ENCODE data around the gene NEUROG1. TPM values are rescaled to one million over a fixed set of nuclear protein-coding genes. Genes with fewer than 3 reads are reported as not detected.
A peak's percentile ranks its signal among the peaks of the same experiment; 100 is the strongest.

The NEUROG1 gene
- polyA plus RNA-seq, 1 experiment, result not detected

DNA sequence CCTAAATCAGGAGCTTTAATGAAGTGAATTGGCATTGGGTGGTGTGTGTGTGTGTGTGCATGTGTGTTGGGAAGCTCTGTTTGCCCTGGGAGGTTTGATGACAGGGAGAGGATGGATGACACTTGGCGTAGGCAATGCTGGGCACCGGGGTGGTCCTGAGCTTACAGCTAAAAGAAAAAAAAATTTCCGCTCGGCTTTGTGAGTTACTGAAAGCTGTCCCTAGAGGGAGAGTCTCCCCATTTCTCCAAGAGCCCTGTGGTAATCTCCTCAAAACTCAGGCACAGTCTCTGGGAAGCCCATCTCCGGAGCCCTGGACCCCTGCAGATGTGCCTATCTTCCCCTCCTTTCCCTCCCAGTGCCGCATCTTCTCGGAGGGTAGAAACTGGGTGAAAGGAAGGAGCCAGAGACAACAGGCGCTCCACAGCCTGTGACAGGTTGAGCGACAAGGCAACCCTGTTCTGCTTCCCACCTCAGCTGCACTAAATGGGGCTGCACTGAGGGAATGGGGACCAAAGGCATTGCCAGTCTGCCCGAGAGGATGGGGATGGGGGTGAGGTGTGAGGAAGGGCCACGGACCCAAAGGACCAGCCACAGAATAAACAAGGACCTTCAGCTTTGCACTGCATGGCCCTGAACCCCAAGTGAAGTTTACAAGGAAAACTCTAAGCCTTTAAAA is 47.8 kb downstream of the NEUROG1 start:
- CTCF ChIA-PET, result interaction anchor here (0.9 to 2.9 kb wide), 7 partner anchors 22 to 78 kb away, joined by 3 to 22 read pairs (median 11); no protein-coding TSS in a partner anchor
- TF ChIP-seq, protein P1, sequence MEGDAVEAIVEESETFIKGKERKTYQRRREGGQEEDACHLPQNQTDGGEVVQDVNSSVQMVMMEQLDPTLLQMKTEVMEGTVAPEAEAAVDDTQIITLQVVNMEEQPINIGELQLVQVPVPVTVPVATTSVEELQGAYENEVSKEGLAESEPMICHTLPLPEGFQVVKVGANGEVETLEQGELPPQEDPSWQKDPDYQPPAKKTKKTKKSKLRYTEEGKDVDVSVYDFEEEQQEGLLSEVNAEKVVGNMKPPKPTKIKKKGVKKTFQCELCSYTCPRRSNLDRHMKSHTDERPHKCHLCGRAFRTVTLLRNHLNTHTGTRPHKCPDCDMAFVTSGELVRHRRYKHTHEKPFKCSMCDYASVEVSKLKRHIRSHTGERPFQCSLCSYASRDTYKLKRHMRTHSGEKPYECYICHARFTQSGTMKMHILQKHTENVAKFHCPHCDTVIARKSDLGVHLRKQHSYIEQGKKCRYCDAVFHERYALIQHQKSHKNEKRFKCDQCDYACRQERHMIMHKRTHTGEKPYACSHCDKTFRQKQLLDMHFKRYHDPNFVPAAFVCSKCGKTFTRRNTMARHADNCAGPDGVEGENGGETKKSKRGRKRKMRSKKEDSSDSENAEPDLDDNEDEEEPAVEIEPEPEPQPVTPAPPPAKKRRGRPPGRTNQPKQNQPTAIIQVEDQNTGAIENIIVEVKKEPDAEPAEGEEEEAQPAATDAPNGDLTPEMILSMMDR (IDR thresholded peaks at IDR 0.05; ENCODE audit: low read depth, low read length), result peak; percentile 25; the same call in 1 of the 2 replicates
- Histone ChIP-seq H3K27ac (ENCODE audit: low read depth, low read length) (no peak overlapping the region), H3K9me3 (ENCODE audit: control insufficient read depth, insufficient read depth, low read length) (peaks cover 20% of the 10 kb centered on the region), H3K27me3 (ENCODE audit: control insufficient read depth, insufficient read depth, low read length) (peaks cover 18% of the 10 kb centered on the region), H3K4me3 (ENCODE audit: low read depth, low read length) (peak overlapping the region; percentile 13; the same call in 1 of the 2 replicates)
- DNase-seq (ENCODE audit: low read depth, low spot score), result no peak
- POLR2A ChIA-PET, result interaction anchor here (1.0 kb wide), 1 partner anchor 73 kb away, joined by 4 read pairs; no protein-coding TSS in a partner anchor

DNA sequence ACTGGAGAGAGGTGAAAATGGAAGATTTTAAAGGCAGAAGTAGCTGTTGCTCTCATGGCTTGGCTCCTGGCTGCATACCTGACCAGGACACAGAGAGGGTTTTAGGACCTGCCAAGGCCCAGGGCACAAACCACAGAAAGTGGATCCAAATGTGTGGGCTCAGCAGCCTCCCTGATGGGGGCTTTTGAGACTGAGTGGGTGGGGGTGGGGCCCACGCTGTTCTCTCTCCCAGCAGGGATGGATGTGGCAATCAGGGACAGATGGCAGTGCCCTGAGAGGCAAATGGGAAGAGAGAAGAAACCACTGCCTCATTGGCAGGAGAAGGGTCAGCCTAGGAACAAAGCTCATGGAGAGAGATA is 48.7 kb downstream of the NEUROG1 start:
- POLR2A ChIA-PET, result no interaction called here
- no peak for DNase-seq (ENCODE audit: low read depth, low spot score)
- no peak overlapping the region for H3K4me3 ChIP-seq (ENCODE audit: low read depth, low read length)
- CTCF ChIA-PET, result interaction anchor here (2.2 to 2.9 kb wide), 5 partner anchors 21 to 79 kb away, joined by 10 to 22 read pairs (median 11); no protein-coding TSS in a partner anchor
- H3K27ac ChIP-seq (ENCODE audit: low read depth, low read length), result no peak overlapping the region
- H3K27me3 ChIP-seq (ENCODE audit: control insufficient read depth, insufficient read depth, low read length), result peaks cover 18% of the 10 kb centered on the region
- TF ChIP-seq, protein P1 (IDR thresholded peaks at IDR 0.05; ENCODE audit: low read depth, low read length), result no peak
- H3K9me3 ChIP-seq (ENCODE audit: control insufficient read depth, insufficient read depth, low read length), result peaks cover 20% of the 10 kb centered on the region

DNA sequence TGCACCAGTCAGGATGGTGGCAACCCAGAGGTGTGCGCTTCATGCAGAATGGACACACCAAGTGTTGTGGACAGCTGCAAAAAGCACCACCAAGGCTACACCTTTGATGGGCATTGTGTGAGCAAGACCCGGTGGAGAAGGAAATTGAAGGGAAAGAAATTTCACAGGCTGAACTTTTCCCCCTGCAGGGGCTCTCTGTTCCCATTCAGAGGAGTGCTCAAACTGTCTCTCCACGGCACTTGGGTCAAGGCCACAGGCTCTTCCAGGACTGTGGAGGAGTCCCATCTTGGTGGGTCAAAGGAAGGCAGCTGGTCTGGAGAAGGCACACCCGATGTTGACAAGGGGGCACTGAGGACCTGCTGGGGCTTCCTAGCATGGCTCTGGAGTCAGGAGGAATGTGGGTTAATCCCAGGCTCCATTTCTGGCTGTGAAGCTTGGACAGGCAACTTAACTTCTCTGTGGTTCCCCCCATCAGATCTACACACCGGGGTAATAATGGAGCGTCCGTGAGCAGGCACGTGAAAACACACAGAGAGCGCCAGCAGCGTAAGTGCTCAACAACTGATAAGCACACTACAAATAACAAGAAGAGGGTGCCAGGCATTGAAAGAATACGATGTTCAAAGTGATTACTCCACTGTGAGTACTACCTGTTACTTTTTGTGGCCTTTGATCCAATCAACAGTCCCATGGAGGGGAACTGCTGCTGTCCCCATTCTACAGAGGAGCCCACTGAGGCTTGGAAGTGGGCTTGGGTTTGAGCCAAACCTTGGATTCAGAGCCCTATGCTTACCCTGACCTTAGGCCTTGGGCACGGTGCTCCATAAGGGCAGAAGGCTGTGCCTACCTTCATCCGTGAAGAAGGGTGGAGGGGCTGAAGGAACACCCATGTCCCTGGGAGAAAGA is 49.4 kb downstream of the NEUROG1 start:
- DNase-seq (ENCODE audit: low read depth, low spot score), result no peak
- no peak overlapping the region for H3K4me3 ChIP-seq (ENCODE audit: low read depth, low read length)
- TF ChIP-seq, protein P1 (IDR thresholded peaks at IDR 0.05; ENCODE audit: low read depth, low read length), result no peak
- ChIA-PET CTCF (interaction anchor here (2.4 to 2.9 kb wide), 4 partner anchors 21 to 80 kb away, joined by 10 to 22 read pairs (median 16); no protein-coding TSS in a partner anchor), POLR2A (no interaction called here)
- peaks cover 15% of the 10 kb centered on the region for H3K9me3 ChIP-seq (ENCODE audit: control insufficient read depth, insufficient read depth, low read length)
- H3K27me3 ChIP-seq (ENCODE audit: control insufficient read depth, insufficient read depth, low read length), result peaks cover 18% of the 10 kb centered on the region
- no peak overlapping the region for H3K27ac ChIP-seq (ENCODE audit: low read depth, low read length)

DNA sequence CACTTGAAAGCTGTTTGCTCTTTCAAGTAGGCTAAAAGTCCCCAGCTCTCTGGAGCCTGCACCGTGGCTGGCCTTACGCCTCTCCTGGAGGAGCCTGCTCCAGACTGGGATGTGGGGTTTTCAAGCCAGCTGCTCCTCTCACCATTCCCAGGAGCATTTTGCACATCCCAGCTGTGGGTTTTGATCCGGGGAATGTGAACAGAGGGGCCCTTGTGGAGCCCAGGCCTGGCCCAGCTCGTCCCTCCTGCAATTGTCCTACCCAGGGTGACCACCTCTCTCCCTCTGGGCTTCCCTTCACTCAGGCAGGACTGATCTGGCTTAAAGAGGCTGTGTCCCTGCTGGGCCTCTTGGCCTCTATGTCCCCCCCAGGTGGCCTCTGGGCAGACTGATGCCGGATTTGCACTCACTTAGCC is 51.1 kb downstream of the NEUROG1 start:
- no peak overlapping the region for H3K4me3 ChIP-seq (ENCODE audit: low read depth, low read length)
- peaks cover 18% of the 10 kb centered on the region for H3K27me3 ChIP-seq (ENCODE audit: control insufficient read depth, insufficient read depth, low read length)
- no peak for DNase-seq (ENCODE audit: low read depth, low spot score)
- H3K9me3 ChIP-seq (ENCODE audit: control insufficient read depth, insufficient read depth, low read length), result peaks cover 5% of the 10 kb centered on the region
- TF ChIP-seq, protein P1 (IDR thresholded peaks at IDR 0.05; ENCODE audit: low read depth, low read length), result no peak
- H3K27ac ChIP-seq (ENCODE audit: low read depth, low read length), result no peak overlapping the region
- ChIA-PET POLR2A (no interaction called here), CTCF (interaction anchor here (2.0 kb wide), 1 partner anchor 18 kb away, joined by 11 read pairs; no protein-coding TSS in a partner anchor)

Other genes starting within 250 kb of the NEUROG1 start
- gene MACROH2A1, start 136.7 kb downstream of the NEUROG1 start, polyA plus RNA-seq (2011; rRNA removed), result 117 and 129 TPM in 2 replicates
- not detected in 2 replicates for gene DCANP1, start 88.6 kb downstream of the NEUROG1 start, polyA plus RNA-seq (2011; rRNA removed)
- not detected in 2 replicates for gene TIFAB, start 83.6 kb downstream of the NEUROG1 start, polyA plus RNA-seq (2011; rRNA removed)
- gene CXCL14, start 43.0 kb upstream of the NEUROG1 start, polyA plus RNA-seq (2011; rRNA removed), result not detected in 2 replicates